Measurements from ENCODE around the gene EPB41L5. TPM values are rescaled to one million over a fixed set of nuclear protein-coding genes. Genes with fewer than 3 reads are reported as not detected.

The EPB41L5 gene
- total and polyA plus RNA-seq, 10 donors: 0.97 to 10.5 (median 8.5) TPM

DNA sequence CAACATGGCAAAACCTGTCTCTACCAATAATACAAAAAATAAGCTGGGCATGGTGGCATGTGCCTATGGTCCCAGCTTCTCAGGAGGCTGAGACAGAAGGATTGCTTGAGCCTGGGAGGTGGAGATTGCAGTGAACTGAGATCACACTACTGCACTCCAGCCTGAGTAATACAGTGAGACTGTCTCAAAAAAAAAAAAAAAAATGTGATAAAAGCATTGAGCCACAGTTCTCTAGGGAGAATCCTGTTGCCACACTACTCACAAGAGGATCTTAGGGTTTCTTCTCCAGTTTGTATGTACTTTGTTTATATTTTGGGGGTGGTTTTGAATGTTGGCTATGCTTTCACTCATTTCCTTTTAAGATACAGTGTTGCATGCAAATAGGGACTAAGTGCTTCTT, 148.3 kb downstream of the EPB41L5 start:
- H3K4me1 ChIP-seq: no peaks in the 10 kb centered on the region
- intact Hi-C loops (cut with DNase I; ENCODE audit: low total_unique reads): no loop called here
- H3K27ac ChIP-seq: no peak overlapping the region
- H3K4me3 ChIP-seq: no peak overlapping the region
- DNase-seq: no peak
- H3K27me3 ChIP-seq (replicated peaks in 1 of 7): no peaks in the 10 kb centered on the region
- TF ChIP-seq, protein P1, sequence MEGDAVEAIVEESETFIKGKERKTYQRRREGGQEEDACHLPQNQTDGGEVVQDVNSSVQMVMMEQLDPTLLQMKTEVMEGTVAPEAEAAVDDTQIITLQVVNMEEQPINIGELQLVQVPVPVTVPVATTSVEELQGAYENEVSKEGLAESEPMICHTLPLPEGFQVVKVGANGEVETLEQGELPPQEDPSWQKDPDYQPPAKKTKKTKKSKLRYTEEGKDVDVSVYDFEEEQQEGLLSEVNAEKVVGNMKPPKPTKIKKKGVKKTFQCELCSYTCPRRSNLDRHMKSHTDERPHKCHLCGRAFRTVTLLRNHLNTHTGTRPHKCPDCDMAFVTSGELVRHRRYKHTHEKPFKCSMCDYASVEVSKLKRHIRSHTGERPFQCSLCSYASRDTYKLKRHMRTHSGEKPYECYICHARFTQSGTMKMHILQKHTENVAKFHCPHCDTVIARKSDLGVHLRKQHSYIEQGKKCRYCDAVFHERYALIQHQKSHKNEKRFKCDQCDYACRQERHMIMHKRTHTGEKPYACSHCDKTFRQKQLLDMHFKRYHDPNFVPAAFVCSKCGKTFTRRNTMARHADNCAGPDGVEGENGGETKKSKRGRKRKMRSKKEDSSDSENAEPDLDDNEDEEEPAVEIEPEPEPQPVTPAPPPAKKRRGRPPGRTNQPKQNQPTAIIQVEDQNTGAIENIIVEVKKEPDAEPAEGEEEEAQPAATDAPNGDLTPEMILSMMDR (IDR thresholded peaks at IDR 0.05 in 8 of 11, conservative IDR thresholded peaks at IDR 0.05 in 3 of 11): no peak
- TF ChIP-seq POLR2A (IDR thresholded peaks at IDR 0.05) (no peak), POLR2AphosphoS5 (IDR thresholded peaks at IDR 0.05) (no peak)
- H3K9me3 ChIP-seq: peaks cover 0 to 3% (median 0%) of the 10 kb centered on the region in 8 donors
- H3K36me3 ChIP-seq: peaks cover 0 to 5% (median under 1%) of the 10 kb centered on the region in 6 donors

DNA sequence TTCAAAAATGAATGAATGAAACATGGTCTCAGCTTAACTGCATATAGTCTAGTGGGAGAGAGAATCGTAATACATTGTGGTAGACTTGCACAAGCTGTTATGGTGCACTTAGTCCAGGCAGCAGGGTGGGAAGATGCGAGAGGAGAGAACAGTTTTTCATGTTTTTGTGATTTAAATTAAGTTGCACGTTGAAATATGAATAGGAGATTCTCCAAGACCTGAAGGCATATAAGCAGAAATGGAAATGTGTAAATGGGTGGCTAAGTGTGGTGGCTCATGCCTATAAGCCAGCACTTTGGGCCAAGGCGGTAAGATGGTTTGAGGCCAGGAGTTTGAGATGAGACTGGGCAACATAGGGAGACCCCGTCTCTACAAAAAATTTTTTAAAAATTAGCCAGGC, 149.8 kb downstream of the EPB41L5 start:
- peaks cover 0 to 6% (median 0%) of the 10 kb centered on the region in 6 donors for H3K36me3 ChIP-seq
- H3K27ac ChIP-seq: no peak overlapping the region
- no peaks in the 10 kb centered on the region for H3K27me3 ChIP-seq (replicated peaks in 1 of 7)
- 91 to 94% (median 94%) methylated on average over 5 of the region's 5 CpGs for WGBS, 5 donors
- DNase-seq: no peak
- H3K9me3 ChIP-seq: no peaks in the 10 kb centered on the region
- H3K4me3 ChIP-seq: no peak overlapping the region
- intact Hi-C loops (cut with DNase I; ENCODE audit: low total_unique reads): no loop called here
- no peaks in the 10 kb centered on the region for H3K4me1 ChIP-seq
- TF ChIP-seq, protein P1 (IDR thresholded peaks at IDR 0.05 in 8 of 11, conservative IDR thresholded peaks at IDR 0.05 in 3 of 11): no peak
- no peak for TF ChIP-seq POLR2A (IDR thresholded peaks at IDR 0.05)
- no peak for TF ChIP-seq POLR2AphosphoS5 (IDR thresholded peaks at IDR 0.05)

GRCh38 chr2:120167272-120167671, 154.4 kb downstream of the EPB41L5 start:
- WGBS, 5 donors: 90 to 97% (median 94%) methylated on average over 2 of the region's 2 CpGs
- Histone ChIP-seq H3K27ac (no peak overlapping the region), H3K4me1 (no peaks in the 10 kb centered on the region), H3K27me3 (replicated peaks in 1 of 7) (no peaks in the 10 kb centered on the region), H3K36me3 (peaks cover 0 to 21% (median 0%) of the 10 kb centered on the region in 6 donors), H3K4me3 (no peak overlapping the region), H3K9me3 (peaks cover 0 to 8% (median 0%) of the 10 kb centered on the region in 8 donors)
- intact Hi-C loops (cut with DNase I; ENCODE audit: low total_unique reads): no loop called here
- no peak for DNase-seq
- TF ChIP-seq, protein P1 (IDR thresholded peaks at IDR 0.05 in 8 of 11, conservative IDR thresholded peaks at IDR 0.05 in 3 of 11): no peak
- TF ChIP-seq POLR2AphosphoS5 (IDR thresholded peaks at IDR 0.05) (no peak), POLR2A (IDR thresholded peaks at IDR 0.05) (no peak)

- DNase-seq: no peak
- intact Hi-C loops (cut with DNase I; ENCODE audit: low total_unique reads): no loop called here
Observed at GRCh38 chr2:120169020-120169419, 156.1 kb downstream of the EPB41L5 start.

More at GRCh38 chr2:120169020-120169419, 156.1 kb downstream of the EPB41L5 start:
- Histone ChIP-seq H3K4me3 (no peak overlapping the region), H3K4me1 (no peaks in the 10 kb centered on the region), H3K27me3 (replicated peaks in 1 of 7) (no peaks in the 10 kb centered on the region), H3K27ac (no peak overlapping the region), H3K36me3 (peaks cover 0 to 21% (median 0%) of the 10 kb centered on the region in 6 donors), H3K9me3 (peaks cover 0 to 8% (median 0%) of the 10 kb centered on the region in 8 donors)
- TF ChIP-seq, protein P1 (IDR thresholded peaks at IDR 0.05 in 8 of 11, conservative IDR thresholded peaks at IDR 0.05 in 3 of 11): no peak
- TF ChIP-seq POLR2A (IDR thresholded peaks at IDR 0.05) (no peak), POLR2AphosphoS5 (IDR thresholded peaks at IDR 0.05) (no peak)

All from spleen (tissue), 11 donors.